Retinal pigment epithelial cell (primary cell): ENCODE data around the gene LANCL3.

Experiments
- DNase-seq: peaks from one replicate; pipeline ENCODE4 v3.0.0-alpha.2; 2010; ENCODE audit warnings: low read depth
- H3K4me3 ChIP-seq: 2 replicates; pipeline ENCODE4 v1.5.1; 2011; ENCODE audit warnings: mild to moderate bottlenecking, low read length, control low read depth, moderate library complexity
- CTCF ChIP-seq: conservative IDR thresholded peaks from 2 replicates; pipeline ENCODE4 v1.5.1; 2011; ENCODE audit warnings: low read depth, low read length, control low read depth, inconsistent platforms

The LANCL3 gene

GRCh38 chrX:37722595-37722994, 151.1 kb downstream of the LANCL3 start:
- TF ChIP-seq CTCF: no peak
- H3K4me3 ChIP-seq: no peak overlapping the region
- DNase-seq: no peak

- no peak overlapping the region for H3K4me3 ChIP-seq
- no peak for DNase-seq
- TF ChIP-seq CTCF: no peak
Measured at GRCh38 chrX:37726346-37726745, 154.9 kb downstream of the LANCL3 start.
